ENCODE data around the gene SORCS2.

Gene SORCS2

DNA sequence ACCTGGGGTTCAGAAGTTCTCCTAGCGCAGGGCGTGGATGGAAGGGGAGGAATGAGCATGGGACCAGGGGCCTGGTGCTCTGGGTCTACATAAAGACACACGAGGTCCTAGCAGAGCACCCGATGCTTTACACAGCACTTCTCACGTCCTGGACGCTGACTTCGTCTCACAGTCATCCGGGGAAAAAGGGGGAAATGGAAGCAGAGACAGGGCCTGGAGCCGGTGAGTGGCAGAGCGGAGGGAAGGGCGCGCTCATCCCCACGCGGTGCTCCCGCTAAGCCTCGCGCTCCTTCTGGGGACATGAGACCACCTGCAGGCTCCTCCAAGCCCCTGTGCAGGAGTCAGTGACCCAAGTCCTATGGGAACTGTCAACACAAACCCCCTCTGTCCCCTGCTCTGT, 589.7 kb downstream of the SORCS2 start:
- TF ChIP-seq, protein P1, sequence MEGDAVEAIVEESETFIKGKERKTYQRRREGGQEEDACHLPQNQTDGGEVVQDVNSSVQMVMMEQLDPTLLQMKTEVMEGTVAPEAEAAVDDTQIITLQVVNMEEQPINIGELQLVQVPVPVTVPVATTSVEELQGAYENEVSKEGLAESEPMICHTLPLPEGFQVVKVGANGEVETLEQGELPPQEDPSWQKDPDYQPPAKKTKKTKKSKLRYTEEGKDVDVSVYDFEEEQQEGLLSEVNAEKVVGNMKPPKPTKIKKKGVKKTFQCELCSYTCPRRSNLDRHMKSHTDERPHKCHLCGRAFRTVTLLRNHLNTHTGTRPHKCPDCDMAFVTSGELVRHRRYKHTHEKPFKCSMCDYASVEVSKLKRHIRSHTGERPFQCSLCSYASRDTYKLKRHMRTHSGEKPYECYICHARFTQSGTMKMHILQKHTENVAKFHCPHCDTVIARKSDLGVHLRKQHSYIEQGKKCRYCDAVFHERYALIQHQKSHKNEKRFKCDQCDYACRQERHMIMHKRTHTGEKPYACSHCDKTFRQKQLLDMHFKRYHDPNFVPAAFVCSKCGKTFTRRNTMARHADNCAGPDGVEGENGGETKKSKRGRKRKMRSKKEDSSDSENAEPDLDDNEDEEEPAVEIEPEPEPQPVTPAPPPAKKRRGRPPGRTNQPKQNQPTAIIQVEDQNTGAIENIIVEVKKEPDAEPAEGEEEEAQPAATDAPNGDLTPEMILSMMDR (conservative IDR thresholded peaks at IDR 0.05), result no peak
- no peak overlapping the region for H3K27ac ChIP-seq

DNA sequence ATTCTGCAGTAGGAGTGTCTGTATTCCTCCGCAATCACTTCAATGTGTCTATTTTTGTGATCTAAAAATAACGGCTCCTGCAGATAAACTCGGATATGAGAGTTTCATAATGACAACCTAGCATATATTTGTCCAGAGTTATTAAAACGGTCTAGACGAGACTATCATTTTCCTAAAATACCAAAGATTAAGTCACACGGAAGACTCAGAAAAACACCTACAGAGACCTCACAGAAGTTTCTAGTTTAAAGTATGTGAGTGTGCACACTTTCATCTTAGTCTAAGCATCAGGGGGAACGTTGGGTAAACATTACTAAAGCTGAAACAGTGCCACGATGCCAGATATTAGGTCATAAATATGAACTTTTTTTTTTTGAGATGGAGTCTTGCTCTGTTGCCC, 590.4 kb downstream of the SORCS2 start:
- no peak overlapping the region for H3K27ac ChIP-seq
- TF ChIP-seq, protein P1 (conservative IDR thresholded peaks at IDR 0.05), result no peak

DNA sequence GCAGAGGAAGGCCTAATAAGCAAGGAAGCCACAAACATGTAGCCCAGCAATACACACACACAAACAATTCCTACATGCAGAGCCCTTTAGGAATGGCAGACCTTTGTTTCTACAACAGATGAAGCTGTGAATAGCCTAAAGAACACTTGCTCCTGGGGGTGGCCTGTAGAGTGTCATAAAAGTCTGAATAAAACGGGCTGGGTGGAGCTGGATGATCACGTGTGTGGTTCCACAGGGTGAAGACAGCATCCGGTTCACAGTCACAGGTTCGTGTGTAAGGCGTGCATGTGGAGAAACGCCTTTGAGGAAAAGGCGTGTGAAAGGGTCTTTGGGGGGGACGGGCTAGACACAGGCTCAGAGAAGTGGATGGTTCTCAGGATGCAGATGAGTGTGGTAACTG, 591.2 kb downstream of the SORCS2 start:
- TF ChIP-seq, protein P1 (conservative IDR thresholded peaks at IDR 0.05), result no peak
- no peak overlapping the region for H3K27ac ChIP-seq

DNA sequence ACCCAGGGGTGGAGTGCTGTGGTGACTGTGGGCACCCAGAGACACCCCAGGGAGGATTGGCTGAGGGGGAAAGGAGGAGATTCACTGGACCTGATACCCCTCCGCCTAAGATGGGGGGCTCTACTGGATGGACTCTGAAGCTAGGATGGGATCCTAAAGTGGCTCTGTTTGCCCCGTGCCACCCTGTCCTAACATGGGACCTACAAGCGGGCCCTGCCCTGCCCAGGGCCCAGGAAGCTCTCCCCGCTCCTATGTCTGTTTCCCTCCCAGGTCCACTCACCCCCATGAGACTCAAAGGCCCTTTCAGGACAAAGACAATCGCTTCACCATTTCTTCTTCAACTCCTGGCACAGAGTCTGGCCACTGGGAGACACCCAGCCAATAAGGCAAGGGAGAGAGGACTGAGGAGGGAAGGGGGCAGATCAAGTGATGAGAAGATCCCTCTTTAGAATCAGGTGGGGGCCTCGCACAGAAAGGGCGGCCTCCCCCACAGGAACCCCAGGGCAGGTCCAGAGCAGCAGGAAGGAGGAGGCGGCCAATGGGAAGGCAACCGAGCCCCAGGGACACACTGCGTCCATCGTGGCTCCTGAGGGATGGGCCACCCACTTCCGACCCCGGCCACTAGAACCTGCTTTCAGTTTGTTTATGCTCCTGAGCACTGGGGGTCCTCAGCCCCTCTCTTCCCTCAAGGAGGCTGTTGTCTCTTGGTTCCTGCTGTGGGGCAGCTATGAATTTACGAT, 592.0 kb downstream of the SORCS2 start:
- TF ChIP-seq, protein P1 (conservative IDR thresholded peaks at IDR 0.05), result no peak
- no peak overlapping the region for H3K27ac ChIP-seq

DNA sequence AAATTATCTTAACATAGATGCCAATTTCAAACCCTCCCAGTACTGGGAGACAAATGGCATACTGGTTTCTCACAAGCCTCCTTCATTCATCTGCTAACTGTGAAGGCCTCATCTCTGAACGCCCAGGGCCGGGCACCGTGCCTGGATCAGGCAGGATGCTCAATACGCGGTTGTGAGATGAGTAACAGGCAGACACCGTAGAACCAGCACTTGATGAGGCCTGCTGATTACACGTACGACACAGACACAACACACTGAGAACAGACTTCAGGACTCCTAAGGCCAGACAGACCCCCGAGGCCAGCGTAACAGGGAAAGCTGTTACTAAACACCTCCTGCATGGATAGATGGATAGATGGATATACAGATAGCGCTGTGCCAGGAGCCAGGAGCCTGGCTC, 592.7 kb downstream of the SORCS2 start:
- no peak overlapping the region for H3K27ac ChIP-seq

DNA sequence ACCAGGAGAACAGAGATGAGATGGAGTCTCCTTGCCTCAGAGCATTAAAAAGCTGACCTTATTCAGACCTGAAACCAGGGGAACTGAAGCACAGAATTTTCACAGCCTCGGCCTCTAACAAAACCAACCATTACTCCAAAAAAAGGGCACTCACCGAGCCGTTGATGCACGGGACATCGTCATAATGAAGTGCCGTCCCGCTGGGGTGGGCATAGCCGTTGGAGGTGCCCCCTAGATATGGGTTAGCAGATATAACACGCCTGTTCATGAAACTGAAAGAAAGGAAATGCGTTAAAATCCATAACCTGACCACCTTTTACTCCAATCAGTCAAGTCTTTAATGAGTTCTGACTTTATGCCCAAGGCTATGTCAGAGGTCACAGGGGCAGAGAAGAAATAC, 593.7 kb downstream of the SORCS2 start:
- H3K27ac ChIP-seq, result no peak overlapping the region
- TF ChIP-seq, protein P1 (conservative IDR thresholded peaks at IDR 0.05), result no peak

More for the DNA sequence above, 592.7 kb downstream of the SORCS2 start:
- TF ChIP-seq, protein P1 (conservative IDR thresholded peaks at IDR 0.05), result no peak

DNA sequence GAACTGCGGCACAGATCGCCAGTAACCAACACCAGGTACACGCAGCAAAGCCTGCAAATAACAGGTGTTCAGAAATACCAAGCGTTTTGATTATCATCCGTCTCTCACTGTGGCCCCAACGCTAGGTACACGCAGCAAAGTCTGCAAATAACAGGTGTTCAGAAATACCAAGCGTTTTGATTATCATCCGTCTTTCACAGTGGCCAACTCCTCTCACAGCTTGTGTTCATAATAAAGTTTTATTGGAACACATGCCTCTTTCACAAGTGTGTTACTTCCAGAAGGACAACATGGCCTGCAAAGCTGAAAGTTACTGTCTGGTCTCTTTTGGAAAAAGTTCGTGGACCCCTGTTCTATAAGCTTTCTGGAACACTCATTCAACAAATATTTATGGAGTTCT, 594.2 kb downstream of the SORCS2 start:
- no peak overlapping the region for H3K27ac ChIP-seq
- TF ChIP-seq, protein P1 (conservative IDR thresholded peaks at IDR 0.05), result no peak
